GM18861 (cell line): ENCODE data around the gene CETP.
"Not testable (repeated sequence)": the region's sequence is repeated elsewhere in the genome, so short reads cannot be mapped to it uniquely, and the experiment has no call there.

Experiments used
- ATAC-seq: cut with Tn5 transposase; IDR thresholded peaks from one replicate; pipeline ENCODE4 v1.9.1; 2021; ENCODE audit not compliant: unreplicated experiment

The CETP gene

DNA sequence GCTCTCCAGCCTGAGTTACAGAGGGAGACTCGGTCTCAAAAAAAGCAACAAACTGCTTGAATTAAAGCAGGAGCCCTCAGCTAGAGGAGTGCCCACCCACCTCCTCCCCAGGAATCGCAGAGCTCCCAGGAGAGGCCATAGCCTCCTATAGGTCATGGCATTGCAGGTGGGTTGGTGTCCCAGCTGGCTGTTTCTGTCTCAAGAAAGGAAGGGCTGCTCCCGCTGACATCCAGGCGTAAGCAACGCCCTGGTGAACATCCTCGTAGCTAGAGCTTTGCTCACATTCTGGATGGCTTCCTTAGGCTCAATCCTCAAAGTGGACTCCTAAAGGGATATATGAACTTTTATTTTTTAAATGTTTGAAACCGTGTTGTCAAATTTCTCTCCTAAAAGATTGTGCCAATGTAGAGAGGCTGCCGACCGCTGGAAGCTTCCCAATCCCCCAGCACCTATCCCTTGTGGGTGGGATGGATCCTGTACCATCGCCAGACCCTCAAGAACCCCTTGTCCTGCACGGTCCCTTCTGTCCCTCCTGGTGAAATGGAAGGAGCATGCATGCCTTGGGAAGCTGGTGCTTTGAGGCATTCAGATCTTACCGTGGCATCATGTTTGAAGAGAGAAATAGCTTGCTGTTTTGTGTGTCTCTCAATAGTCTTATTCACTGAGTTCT lies 33.5 kb downstream of the CETP start:
- no peak for ATAC-seq

DNA sequence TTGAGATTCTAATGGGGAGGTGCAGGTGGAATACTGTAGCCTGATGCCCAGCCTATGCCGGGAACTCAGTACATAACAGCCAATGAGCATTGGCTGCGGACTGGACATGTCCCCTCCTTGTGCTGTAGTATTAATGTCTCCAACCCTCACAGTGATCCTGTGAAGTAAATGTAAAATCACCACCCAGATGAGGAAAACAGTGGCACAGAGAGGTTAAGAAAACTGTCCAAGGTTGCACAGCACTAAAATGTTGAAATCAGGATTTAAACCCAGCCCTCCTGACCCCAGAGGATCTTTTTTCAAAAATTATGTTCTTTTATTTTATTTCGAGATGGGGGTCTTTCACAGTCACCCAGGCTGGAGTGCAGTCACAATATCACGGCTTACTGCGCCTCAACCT lies 35.5 kb downstream of the CETP start:
- ATAC-seq = no peak

DNA sequence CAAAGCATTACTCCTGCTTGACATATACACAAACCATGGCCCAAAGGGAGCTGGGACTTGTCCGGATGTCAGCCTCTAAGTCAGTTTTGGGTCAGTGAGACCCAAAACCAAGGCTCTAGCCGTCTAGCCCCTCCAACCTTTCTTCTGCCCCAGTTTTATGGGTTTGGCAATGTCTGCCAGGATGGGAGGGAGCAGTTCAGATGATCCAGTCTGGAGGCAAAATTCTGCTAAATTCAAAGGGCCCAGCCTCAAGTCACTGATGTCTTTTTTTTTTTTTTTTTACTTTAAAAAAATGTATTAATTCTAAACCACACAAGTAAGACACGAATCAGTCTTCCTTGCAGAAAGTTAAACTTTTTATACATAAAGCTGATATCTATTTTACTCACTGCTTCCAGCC lies 36.2 kb downstream of the CETP start:
- ATAC-seq = no peak

DNA sequence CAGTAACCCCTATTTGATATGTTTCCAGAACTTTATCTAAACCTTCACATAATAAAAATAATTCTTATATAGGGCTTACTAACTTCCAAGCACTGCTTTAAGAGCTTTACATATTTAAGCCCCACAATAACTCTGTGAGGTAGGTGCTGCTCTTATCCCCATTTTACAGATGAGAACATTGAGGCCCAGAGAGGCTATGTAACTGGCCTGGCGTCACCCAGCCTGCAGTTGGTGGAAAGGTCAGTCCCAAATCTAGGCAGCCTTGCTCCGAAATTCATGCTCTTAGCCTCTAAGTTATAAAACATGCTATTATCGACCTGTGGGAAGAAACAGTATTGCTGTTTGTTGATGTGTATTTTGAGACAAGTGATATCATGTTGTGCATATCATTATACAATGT lies 36.6 kb downstream of the CETP start:
- ATAC-seq = no peak

DNA sequence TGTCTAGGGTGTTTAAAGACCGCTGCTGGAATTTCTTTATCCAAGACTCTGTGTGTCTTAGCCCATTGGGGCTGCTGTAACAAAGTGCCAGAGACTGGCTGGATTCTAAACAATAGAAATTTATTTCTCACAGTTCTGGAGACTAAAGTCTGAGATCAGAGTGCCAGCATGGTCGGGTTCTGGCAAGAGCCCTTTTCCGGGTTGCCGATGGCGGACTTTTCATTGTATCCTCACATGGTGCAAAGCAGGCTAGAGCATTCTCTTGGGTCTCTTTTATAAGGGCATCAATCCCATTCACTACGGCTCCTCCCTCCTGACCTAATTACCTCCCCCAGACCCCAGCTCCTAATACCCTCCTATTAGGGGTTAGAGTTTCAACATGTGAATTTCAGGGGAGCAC lies 37.1 kb downstream of the CETP start:
- ATAC-seq = no peak

DNA sequence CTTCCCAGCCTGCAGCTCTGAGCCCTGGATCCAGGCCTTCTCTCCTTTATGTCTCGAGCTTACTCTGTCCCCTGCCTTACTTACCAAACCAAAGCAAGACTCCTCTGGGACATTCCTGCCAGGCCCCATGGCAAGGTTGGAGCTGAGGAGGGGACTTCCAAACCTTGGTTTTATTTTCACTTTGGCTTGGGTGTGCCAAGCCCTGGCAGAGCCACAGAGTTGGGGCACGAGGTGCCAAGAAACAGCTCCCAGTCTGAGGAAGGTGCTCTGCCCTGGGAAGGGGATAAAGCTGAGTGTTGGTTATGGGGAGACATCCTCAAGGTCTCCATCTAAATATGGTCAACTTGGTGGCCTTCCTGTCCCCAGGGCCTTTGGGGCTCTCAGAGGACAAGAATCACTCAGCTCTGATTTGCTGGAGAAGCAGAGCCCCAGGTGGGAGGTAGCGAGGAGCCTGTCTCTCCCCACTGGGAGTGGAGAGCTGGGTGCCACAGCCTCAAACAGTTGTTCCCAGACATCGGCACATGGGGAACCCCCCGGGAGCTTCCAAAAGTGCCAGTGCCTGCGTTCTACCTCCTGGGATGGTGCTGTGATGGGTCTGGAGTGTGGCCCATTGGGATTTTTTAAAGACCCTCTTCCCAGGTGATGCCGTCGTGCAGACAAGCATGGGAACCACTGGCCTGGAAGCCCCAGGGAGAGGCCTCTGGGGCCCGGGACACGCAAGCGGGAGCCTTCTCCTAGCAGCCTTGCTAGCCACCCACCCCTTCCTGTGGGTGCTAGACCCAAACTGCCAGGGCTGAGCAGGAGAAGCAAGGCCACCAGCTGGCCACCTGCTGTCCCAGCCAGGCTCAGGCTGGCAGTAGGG lies 37.9 kb downstream of the CETP start:
- peak; percentile 8 for ATAC-seq

DNA sequence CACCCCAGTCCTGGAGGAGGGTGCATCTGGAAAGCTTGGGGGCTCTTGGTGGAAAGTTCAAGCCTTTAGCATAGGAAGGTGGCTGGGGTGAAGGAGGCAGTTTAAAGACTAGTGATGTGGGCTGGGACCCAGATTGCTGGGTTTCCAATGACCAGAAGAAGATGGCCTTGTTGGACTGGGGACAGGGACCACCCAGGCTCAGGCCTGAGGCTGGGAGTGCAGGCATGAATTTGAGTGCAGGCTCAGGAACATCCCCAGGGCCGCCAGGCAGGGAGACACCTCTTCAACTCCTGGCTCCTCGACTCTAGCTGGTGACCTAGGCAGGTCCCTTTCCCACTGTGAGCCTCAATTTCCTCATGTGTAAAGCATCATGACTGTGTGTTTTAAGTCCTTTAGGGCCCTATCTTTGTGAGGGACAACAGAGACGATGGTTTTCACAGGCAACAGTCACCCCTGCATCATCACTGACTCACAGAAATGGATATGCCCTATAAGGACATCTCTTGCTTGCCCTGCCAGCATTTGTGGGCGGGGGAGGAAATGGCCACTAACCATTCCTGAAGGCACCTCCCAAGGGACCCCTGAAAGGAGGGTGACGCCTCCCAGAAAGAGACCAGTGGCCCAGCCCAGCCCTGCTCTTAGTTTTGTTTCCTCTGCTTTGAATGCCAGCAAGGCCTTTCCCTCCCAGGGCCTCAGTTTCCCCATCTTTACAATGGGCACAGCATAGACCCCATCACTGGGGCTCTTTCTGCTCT lies 38.7 kb downstream of the CETP start:
- ATAC-seq = peak; percentile 50

DNA sequence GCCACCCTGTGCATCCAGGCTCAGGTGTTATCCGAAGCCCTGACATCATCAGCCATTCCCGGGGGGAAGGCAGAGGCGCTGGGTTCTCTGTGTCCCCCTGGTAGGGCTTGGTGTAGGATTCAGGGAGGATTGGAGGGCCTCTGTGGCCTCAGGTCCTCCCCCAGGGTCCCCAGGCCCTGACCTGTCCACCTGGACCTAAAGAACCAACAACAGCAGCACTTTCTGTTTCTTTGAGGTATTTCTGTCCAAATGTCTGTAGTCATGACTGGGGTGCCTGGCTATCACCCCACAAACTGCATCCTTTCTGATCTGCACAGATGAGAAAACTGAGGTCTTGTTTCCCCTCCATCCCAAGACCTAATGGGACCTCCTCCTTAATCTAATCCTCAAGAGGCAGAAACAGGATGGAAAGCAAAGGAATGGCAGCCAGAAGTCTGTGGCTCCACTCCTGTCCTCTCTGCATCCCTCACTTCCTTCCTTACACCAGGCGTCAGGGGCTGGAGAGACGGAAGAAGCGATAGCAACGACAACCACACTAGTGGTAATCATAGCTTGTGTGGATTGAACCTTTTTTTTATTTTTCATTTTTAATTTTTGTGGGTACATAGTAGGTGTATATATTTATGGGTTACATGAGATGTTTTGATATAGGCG lies 39.4 kb downstream of the CETP start:
- ATAC-seq = no peak

DNA sequence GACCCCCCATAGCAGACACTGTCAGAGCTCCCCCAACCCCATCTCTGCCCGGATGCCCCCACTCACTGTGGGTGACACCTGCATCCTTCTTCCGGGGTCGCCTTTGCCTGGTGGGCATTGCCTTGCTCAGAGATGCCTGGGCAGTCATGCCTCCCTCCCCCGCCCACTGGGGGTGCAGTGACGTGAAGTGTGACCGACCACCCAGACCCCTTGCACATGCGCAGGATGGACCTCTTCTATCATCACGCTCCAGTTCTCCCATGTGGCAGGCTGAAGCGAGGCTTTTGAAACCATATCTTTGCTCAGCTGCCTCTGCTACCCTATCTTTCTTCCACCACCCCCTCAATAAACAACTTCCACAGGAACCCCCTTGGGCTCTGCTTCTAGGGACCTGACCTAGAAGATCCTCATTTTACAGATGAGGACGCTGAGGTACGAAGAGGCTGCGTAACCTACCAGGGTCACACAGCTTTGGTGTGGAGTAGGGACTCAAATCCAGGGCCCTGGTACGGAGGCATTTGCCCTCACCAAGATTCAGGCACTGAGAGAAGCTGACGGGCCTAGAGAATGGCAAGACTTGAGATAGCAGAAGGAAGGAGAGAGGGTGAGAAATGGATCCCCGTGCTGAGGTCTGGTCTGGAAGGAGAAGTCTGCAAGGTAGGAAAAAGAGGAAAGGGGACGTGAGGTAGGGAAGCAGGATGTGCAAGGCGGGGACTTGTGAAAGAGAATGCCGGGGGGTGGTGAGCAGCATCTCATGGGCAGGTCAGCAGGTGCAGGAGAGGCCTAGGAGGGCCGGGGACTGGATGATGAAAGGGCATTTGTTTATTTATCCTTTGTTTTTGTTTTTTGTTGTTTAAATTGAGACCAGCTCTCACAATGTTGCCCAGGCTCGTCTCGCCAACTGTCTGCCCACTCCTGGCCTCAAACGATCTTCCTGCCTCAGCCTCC lies 42.0 kb downstream of the CETP start:
- no peak for ATAC-seq

DNA sequence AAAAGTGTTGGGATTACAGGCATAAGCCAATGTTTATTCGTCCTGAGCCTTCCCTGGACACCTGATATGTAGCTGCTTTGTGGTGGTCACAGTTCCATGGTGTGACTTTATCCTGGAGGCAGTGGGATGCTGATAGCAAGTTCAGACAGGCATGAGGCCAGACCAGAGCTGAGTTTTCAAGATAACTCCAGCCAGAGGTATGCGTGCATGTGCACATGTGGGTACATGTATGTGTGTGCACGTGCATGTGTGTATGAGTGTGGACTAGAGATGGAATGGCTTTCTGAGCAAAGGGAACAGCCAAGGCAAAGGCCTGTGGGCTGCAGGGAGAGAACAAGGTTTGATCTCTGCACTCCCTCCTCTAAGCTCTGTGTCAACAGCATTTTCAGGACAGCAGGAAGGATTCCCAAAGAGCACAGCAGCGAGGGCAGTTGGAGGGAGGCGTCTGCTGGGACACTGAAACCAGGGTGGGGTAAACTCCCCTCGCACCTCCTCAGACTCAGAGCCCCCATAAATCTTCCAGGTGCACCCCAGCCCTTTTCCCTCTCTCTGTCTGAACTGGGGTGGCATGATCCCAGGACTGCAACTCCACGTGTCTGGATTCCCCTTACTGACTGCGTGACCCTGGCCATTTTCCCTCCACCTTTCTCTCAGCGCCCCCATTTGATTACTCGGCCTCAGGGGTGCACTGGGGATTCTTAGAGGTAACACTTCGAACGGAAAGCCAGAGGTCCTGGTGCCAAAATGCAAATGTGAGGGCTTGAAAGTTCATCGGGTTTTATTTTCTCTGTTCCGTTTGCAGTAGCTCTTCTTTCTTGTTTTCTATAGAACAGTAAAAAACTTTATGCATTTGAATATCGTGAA lies 42.9 kb downstream of the CETP start:
- no peak for ATAC-seq

DNA sequence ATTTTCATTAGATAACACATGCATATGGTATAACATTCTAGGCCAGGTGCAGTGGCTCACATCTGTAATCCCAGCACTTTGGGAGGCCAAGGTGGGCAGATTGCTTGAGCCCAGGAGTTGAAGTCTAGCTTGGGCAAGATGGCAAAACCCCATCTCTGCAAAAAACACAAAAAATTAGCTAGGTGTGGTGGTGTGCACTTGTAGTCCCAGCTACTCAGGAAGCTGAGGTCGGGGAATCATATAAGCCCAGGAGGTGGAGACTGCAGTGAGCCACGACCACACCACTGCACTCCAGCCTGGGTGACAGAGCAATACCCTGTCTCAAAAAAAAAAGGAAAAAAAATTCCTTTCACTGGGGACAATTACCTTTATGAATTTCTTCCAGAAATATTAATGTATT lies 43.8 kb downstream of the CETP start:
- not testable (repeated sequence) for ATAC-seq

DNA sequence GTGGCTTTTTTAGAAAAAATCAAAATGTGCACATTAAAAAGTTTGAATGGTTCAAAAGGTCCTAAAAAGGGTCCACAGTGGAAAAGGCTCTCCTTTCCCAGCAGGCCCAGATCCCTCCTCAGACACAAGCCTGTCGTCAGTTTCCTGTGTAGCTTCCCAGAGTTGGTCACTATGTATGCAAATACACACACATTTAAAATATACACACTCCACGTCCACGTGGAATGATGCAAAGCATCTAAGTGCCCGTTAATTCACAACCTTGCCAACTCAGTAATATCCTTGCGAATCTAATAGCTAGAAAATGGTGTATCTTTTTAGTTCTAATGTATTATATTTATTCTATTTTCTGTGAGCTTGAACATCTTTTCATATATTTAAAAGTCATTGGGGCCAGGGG lies 45.3 kb downstream of the CETP start:
- no peak for ATAC-seq

DNA sequence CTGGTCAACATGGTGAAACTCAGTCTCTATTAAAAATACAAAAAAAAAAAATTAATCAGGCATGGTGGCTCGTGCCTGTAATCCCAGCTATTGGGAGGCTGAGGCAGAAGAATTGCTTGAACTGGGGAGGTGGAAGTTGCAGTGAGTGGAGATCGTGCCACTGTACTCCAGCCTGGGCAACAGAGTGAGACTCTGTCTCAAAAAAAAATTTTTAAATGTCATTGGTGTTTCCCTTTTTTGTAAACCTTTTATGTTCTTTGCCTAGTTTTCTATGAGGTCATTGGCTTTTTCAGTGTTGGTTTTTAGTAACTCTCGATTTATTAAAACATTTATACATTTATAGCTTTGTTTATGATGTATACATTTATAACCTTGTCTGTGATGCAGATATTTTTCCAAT lies 45.8 kb downstream of the CETP start:
- no peak for ATAC-seq

DNA sequence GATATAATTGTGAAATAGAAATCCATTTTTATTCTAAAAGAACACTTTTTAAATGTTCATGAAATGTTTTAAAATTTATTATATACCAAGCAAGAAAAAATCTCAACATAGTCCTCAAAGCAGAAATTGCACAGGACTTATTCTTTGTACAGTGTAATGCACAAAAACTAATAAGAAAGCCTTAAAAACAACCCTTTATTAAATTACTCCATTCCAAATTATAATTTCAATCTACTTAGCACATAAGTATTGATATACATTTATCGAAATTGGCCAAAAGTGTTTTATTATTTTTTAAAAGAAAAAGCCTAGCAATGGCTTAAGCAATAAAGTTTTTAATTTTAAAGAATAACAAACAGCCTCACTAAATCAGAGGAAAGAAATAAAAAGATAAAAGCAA lies 46.7 kb downstream of the CETP start:
- no peak for ATAC-seq

DNA sequence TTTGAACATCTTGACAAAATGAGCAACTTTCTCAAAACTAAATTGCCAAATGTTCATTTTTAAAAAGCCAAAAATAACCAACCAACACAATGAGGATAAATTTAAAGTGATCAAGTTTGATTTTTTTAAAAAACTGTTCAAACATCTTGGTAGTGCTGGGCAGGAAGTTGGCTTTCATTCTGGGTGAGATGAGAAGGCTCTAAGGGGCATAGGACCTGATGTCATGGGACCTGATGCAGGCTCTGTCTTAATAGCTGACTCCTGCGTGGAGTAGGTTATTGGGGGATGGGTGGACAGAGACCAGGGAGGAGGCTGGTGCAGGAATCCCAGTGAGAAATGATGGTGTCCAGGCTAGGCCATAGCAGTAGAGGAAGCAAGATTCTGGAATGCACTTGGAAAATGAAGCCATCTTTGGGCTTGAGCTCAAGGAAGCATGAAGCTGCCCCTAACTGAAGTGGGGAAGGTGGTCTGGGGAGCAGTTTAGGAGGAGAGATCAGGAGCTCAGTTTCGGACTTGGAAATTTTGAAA lies 48.0 kb downstream of the CETP start:
- no peak for ATAC-seq

DNA sequence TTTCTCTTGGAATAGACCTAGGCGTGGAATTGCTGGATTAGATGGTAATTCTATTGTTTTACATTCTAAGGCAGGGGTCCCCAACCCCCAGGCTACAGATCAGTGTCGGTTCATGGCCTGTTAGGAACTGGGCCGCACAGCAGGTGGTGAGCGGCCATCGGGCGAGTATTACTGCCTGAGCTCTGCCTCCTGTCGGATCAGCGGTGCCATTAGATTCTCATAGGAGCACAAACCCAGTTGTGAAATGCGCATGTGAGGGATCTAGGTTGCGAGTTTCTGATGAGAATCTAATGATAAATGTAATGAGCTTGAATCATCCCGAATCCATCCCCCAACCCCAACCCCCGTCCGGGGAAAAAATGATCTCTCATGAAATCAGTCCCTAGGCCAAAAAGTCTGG lies 50.6 kb downstream of the CETP start:
- ATAC-seq = no peak

DNA sequence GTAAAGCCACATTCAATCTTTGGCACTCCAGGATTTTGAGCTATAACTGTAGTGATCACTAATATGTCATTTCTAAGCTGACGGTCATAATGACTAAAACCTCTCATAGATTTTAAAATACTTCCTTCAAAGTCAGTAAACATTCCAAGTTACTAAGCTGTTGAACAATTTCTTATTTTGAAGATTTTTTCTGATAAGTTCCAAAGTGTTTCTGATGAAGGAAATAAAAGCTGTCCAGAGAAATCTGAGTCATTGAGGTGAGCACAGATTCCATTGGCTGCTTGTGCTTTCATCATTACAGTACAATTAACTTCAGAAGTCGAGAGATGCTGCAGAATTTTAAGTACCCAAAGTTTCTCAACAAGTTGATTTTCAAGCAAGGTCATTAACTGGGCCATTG lies 51.5 kb downstream of the CETP start:
- ATAC-seq = no peak

DNA sequence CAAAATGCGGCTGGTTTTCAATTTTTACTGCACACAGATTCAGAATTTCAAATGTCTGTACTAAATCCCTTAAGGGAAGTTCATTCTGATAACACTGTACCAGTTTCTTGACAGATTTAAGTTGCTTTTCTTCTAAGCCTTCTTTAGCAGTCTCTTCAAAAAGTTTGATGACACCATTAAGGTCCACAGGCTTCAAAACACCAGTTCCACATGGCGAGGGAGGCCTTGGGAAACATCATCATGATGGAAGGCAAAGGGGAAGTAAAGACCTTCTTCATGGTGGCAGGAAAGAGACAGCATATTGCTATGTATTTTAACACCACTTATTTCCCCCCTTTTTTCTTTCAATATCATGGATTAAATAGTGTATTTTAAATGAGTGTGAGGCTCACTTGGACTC lies 52.2 kb downstream of the CETP start:
- no peak for ATAC-seq

DNA sequence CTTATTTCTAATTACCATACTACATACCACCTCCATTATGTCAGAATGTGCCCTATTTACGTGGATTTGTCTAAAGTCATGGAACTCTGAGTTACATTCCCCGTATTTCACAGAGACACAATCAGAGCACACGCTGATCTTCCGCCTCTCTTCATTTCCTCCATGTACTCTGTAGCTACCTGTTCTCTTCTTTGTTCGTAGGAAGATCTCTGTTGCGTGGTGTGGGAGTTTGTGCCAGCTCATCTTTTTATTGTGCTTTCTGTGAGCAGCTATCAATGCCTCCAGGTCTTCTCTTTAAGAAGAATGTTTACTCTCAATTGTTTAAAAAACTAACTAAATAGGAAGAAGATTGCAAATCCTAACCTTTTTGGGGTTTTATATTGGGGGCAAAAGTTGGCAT lies 54.6 kb downstream of the CETP start:
- no peak for ATAC-seq
